CD14-positive monocyte (primary cell): ENCODE measurements around the gene PLET1. TPM values are rescaled to one million over a fixed set of nuclear protein-coding genes. Genes with fewer than 3 reads are reported as not detected.

Experiments used
- DNase-seq, 3 donors: peaks; one replicate each; pipeline ENCODE4 v3.0.0-alpha.2; 2011 to 2022
- H2AFZ ChIP-seq: 2 replicates; pipeline ENCODE4 v1.6.0; 2012; ENCODE audit warnings: mild to moderate bottlenecking, low read depth, low read length, inconsistent platforms; ENCODE audit not compliant: insufficient read depth, poor library complexity, severe bottlenecking
- H3K27ac ChIP-seq, 2 donors: 1 replicate in 1 of 2; 2 replicates in 1 of 2; pipeline ENCODE4 v1.5.1; 2012 to 2013; ENCODE audit warnings: low read length in 2 of 2, control low read depth in 1 of 2, inconsistent platforms in 1 of 2, low read depth in 1 of 2, mild to moderate bottlenecking in 1 of 2
- H3K27me3 ChIP-seq, 2 donors: one replicate each; pipeline versions ENCODE4 v1.6.0 to v1.6.1; 2011 to 2013; ENCODE audit warnings: low read length in 2 of 2; ENCODE audit not compliant: control insufficient read depth in 2 of 2, insufficient read depth in 2 of 2
- H3K36me3 ChIP-seq, 2 donors: replicated peaks in 1 of 2; 1 replicate in 1 of 2; 2 replicates in 1 of 2; pipeline versions ENCODE4 v1.5.1 to v1.6.1; 2012 to 2013; ENCODE audit warnings: low read length in 2 of 2, control low read depth in 1 of 2, inconsistent platforms in 1 of 2, mild to moderate bottlenecking in 1 of 2; ENCODE audit not compliant: insufficient read depth in 2 of 2, control insufficient read depth in 1 of 2
- H3K4me1 ChIP-seq, 2 donors: 1 replicate in 1 of 2; 2 replicates in 1 of 2; pipeline versions ENCODE4 v1.5.1 to v1.6.1; 2012 to 2013; ENCODE audit warnings: low read length in 2 of 2, control low read depth in 1 of 2, inconsistent platforms in 1 of 2, mild to moderate bottlenecking in 1 of 2, moderate library complexity in 1 of 2; ENCODE audit not compliant: insufficient read depth in 2 of 2, control insufficient read depth in 1 of 2
- H3K4me2 ChIP-seq: replicated peaks from 2 replicates; pipeline ENCODE3; 2012; ENCODE audit warnings: low read length, moderate library complexity, mild to moderate bottlenecking; ENCODE audit not compliant: poor library complexity, severe bottlenecking; ENCODE audit errors: extremely low read depth
- H3K4me3 ChIP-seq, 3 experiments: fragments of 200-600 bp in 1 of 3; sonication (generic) in 1 of 3; replicated peaks in 1 of 3; 1 replicate in 2 of 3; 2 replicates in 1 of 3; pipeline ENCODE4 v1.5.1; 2011 to 2013; ENCODE audit warnings: low read length in 3 of 3, mild to moderate bottlenecking in 3 of 3, control low read depth in 2 of 3, low read depth in 2 of 3, inconsistent platforms in 1 of 3, moderate library complexity in 1 of 3
- H3K79me2 ChIP-seq: 2 replicates; pipeline ENCODE4 v1.6.0; 2012; ENCODE audit warnings: mild to moderate bottlenecking, control low read depth, inconsistent platforms, low read length, moderate library complexity; ENCODE audit not compliant: insufficient read depth
- H3K9ac ChIP-seq: 2 replicates; pipeline ENCODE4 v1.6.0; 2017; ENCODE audit warnings: low read length, mild to moderate bottlenecking; ENCODE audit not compliant: insufficient read depth, poor library complexity, severe bottlenecking
- H3K9me3 ChIP-seq, 2 donors: replicated peaks in 1 of 2; 1 replicate in 1 of 2; 2 replicates in 1 of 2; pipeline versions ENCODE4 v1.5.1 to v1.6.1; 2012 to 2013; ENCODE audit warnings: low read length in 2 of 2, control low read depth in 1 of 2; ENCODE audit not compliant: control insufficient read depth in 1 of 2, insufficient read depth in 1 of 2
- H4K20me1 ChIP-seq: 2 replicates; pipeline ENCODE4 v1.6.0; 2012; ENCODE audit warnings: mild to moderate bottlenecking, low read length, control low read depth, moderate library complexity; ENCODE audit not compliant: insufficient read depth
- H3K27ac Mint-ChIP-seq, 7 donors: one replicate each; pipeline ENCODE4 v1.8.0; 2020; ENCODE audit warnings: mild to moderate bottlenecking in 7 of 7, mixed read lengths in 7 of 7, moderate library complexity in 6 of 7, inconsistent platforms in 2 of 7
- H3K27me3 Mint-ChIP-seq, 3 donors: one replicate each; pipeline ENCODE4 v1.8.0; 2021 to 2022; ENCODE audit warnings: low read depth in 3 of 3, mild to moderate bottlenecking in 3 of 3, mixed read lengths in 3 of 3, moderate library complexity in 3 of 3, inconsistent platforms in 1 of 3
- H3K36me3 Mint-ChIP-seq, 2 donors: one replicate each; pipeline ENCODE4 v1.8.0; 2020; ENCODE audit warnings: mixed read lengths in 2 of 2, inconsistent platforms in 1 of 2, mild to moderate bottlenecking in 1 of 2
- H3K4me1 Mint-ChIP-seq: one replicate; pipeline ENCODE4 v1.8.0; 2020; ENCODE audit warnings: mild to moderate bottlenecking, mixed read lengths
- H3K4me3 Mint-ChIP-seq, 2 donors: one replicate each; pipeline ENCODE4 v1.8.0; 2020; ENCODE audit warnings: mild to moderate bottlenecking in 2 of 2, mixed read lengths in 2 of 2, moderate library complexity in 1 of 2
- H3K9me3 Mint-ChIP-seq, 7 donors: one replicate each; pipeline ENCODE4 v1.8.0; 2020 to 2022; ENCODE audit warnings: mixed read lengths in 7 of 7, mild to moderate bottlenecking in 6 of 7, moderate library complexity in 6 of 7, inconsistent platforms in 2 of 7
- CTCF ChIP-seq: fragments of 200-600 bp; IDR thresholded peaks from one replicate; pipeline ENCODE4 v1.8.0; 2022; ENCODE audit warnings: antibody characterized with exemption, mild to moderate bottlenecking
- WGBS: methylation state at CpG from one replicate; pipeline ENCODE4 v1.1.5; 2013; ENCODE audit warnings: missing lambda C conversion rate; ENCODE audit not compliant: insufficient coverage; 5-methylcytosine and 5-hydroxymethylcytosine counted together
- intact Hi-C, 2 donors: fragments of 100-400 bp; cut with micrococcal nuclease; formaldehyde crosslinking; loops; one replicate each; pipeline versions ENCODE4 v1.15.0 to v1.15.1; 2023
- polyA plus RNA-seq, 3 donors: library from polyadenylated mRNA; depleted of rRNA in 1 of 3; unstranded in 2 of 3; stranded (reverse) in 1 of 3; fragments of 300-500 nt in 2 of 3; fragments of >200 nt in 1 of 3; fragmentation: Illumina TruSeq in 2 of 3; gene quantifications; 1 replicate in 2 of 3; 2 replicates in 1 of 3; pipeline ENCODE4 v1.2.3, GENCODE V29; 2012 to 2021

Gene PLET1
- polyA plus RNA-seq, 3 donors, result not detected

GRCh38 chr11:112270551-112271180 is 10.0 kb upstream of the PLET1 start:
- Mint-ChIP-seq H3K27ac (no peak overlapping the region), H3K4me1 (no peaks in the 10 kb centered on the region), H3K4me3 (no peak overlapping the region), H3K9me3 (peaks cover 0 to 2% (median 0%) of the 10 kb centered on the region in 7 donors), H3K27me3 (peaks cover 0 to 3% (median 2%) of the 10 kb centered on the region in 3 donors), H3K36me3 (peaks cover 0 to 3% of the 10 kb centered on the region in 2 donors)
- 91% methylated on average over 6 of the region's 12 CpGs for WGBS
- Histone ChIP-seq H3K36me3 (no peaks in the 10 kb centered on the region), H3K4me3 (no peak overlapping the region), H3K4me2 (no peak overlapping the region), H2AFZ (no peak overlapping the region), H4K20me1 (no peaks in the 10 kb centered on the region), H3K9me3 (no peaks in the 10 kb centered on the region), H3K79me2 (no peaks in the 10 kb centered on the region), H3K4me1 (peaks cover 0 to 6% of the 10 kb centered on the region in 2 donors), H3K27ac (no peak overlapping the region), H3K27me3 (no peaks in the 10 kb centered on the region), H3K9ac (no peak overlapping the region)
- intact Hi-C loops, result no loop called here
- no peak for TF ChIP-seq CTCF
- DNase-seq, result no peak

GRCh38 chr11:112269139-112269538 is 8.5 kb upstream of the PLET1 start:
- peaks cover 0 to 6% of the 10 kb centered on the region in 2 donors for H3K4me1 ChIP-seq
- no peak for DNase-seq
- H3K27ac ChIP-seq, result no peak overlapping the region
- 66% methylated on average over 5 of the region's 6 CpGs for WGBS
- H3K4me3 ChIP-seq, result no peak overlapping the region
- no peak overlapping the region for H3K9ac ChIP-seq
- H4K20me1 ChIP-seq, result no peaks in the 10 kb centered on the region
- Mint-ChIP-seq H3K27ac (peak overlapping the region in 1 of 7 donors; percentile 37), H3K4me3 (no peak overlapping the region), H3K27me3 (peaks cover 0 to under 1% (median 0%) of the 10 kb centered on the region in 3 donors), H3K9me3 (peaks cover 0 to 2% (median 0%) of the 10 kb centered on the region in 7 donors), H3K36me3 (peaks cover 0 to 3% of the 10 kb centered on the region in 2 donors), H3K4me1 (no peaks in the 10 kb centered on the region)
- no peaks in the 10 kb centered on the region for H3K27me3 ChIP-seq
- no peaks in the 10 kb centered on the region for H3K79me2 ChIP-seq
- intact Hi-C loops, result no loop called here
- no peaks in the 10 kb centered on the region for H3K36me3 ChIP-seq
- TF ChIP-seq CTCF, result no peak
- no peaks in the 10 kb centered on the region for H3K9me3 ChIP-seq
- H3K4me2 ChIP-seq, result no peak overlapping the region
- H2AFZ ChIP-seq, result no peak overlapping the region
